Measurements from ENCODE around the gene CYP2C19. TPM values are rescaled to one million over a fixed set of nuclear protein-coding genes. Genes with fewer than 3 reads are reported as not detected.
"Not testable (repeated sequence)": the region's sequence is repeated elsewhere in the genome, so short reads cannot be mapped to it uniquely, and the experiment has no call there.

CYP2C19 gene
- total RNA-seq, 1 experiment from 2014 or later, result not detected

GRCh38 chr10:94851263-94851662 lies 88.8 kb downstream of the CYP2C19 start:
- H3K9me3 ChIP-seq, result no peaks in the 10 kb centered on the region
- DNase-seq, result no peak
- H3K36me3 ChIP-seq, result no peaks in the 10 kb centered on the region
- no peaks in the 10 kb centered on the region for H3K27me3 ChIP-seq
- no peak overlapping the region for H3K4me3 ChIP-seq

- no peaks in the 10 kb centered on the region for H3K27me3 ChIP-seq
These were observed 90.0 kb downstream of the CYP2C19 start for GRCh38 chr10:94852438-94852837.

GRCh38 chr10:94853065-94853464 lies 90.6 kb downstream of the CYP2C19 start:
- Histone ChIP-seq H3K36me3 (no peaks in the 10 kb centered on the region), H3K9me3 (no peaks in the 10 kb centered on the region), H3K4me3 (no peak overlapping the region), H3K27me3 (no peaks in the 10 kb centered on the region)
- DNase-seq, result no peak

More at GRCh38 chr10:94852438-94852837, 90.0 kb downstream of the CYP2C19 start:
- no peak overlapping the region for H3K4me3 ChIP-seq
- no peak for DNase-seq
- no peaks in the 10 kb centered on the region for H3K36me3 ChIP-seq
- no peaks in the 10 kb centered on the region for H3K9me3 ChIP-seq

GRCh38 chr10:94858005-94858404 lies 95.5 kb downstream of the CYP2C19 start:
- no peaks in the 10 kb centered on the region for H3K36me3 ChIP-seq
- H3K9me3 ChIP-seq, result no peaks in the 10 kb centered on the region
- no peaks in the 10 kb centered on the region for H3K27me3 ChIP-seq
- no peak overlapping the region for H3K4me3 ChIP-seq
- no peak for DNase-seq

- no peaks in the 10 kb centered on the region for H3K27me3 ChIP-seq
- DNase-seq, result no peak
- no peak overlapping the region for H3K4me3 ChIP-seq
- no peaks in the 10 kb centered on the region for H3K36me3 ChIP-seq
- H3K9me3 ChIP-seq, result no peaks in the 10 kb centered on the region
These were observed 96.6 kb downstream of the CYP2C19 start for GRCh38 chr10:94859086-94859485.

GRCh38 chr10:94878649-94879048 lies 116.2 kb downstream of the CYP2C19 start:
- H3K4me3 ChIP-seq, result no peak overlapping the region
- no peaks in the 10 kb centered on the region for H3K27me3 ChIP-seq
- no peaks in the 10 kb centered on the region for H3K9me3 ChIP-seq
- no peaks in the 10 kb centered on the region for H3K36me3 ChIP-seq
- no peak for DNase-seq

GRCh38 chr10:94879214-94879613 lies 116.7 kb downstream of the CYP2C19 start:
- no peaks in the 10 kb centered on the region for H3K9me3 ChIP-seq
- H3K36me3 ChIP-seq, result no peaks in the 10 kb centered on the region
- H3K4me3 ChIP-seq, result no peak overlapping the region
- no peaks in the 10 kb centered on the region for H3K27me3 ChIP-seq
- DNase-seq, result no peak

- DNase-seq, result no peak
- Histone ChIP-seq H3K9me3 (no peaks in the 10 kb centered on the region), H3K4me3 (no peak overlapping the region), H3K27me3 (no peaks in the 10 kb centered on the region), H3K36me3 (no peaks in the 10 kb centered on the region)
These were observed 126.6 kb downstream of the CYP2C19 start for GRCh38 chr10:94889123-94889522.

GRCh38 chr10:94890264-94891022 lies 128.0 kb downstream of the CYP2C19 start:
- H3K27me3 ChIP-seq, result no peaks in the 10 kb centered on the region
- no peak for DNase-seq
- H3K4me3 ChIP-seq, result no peak overlapping the region
- H3K36me3 ChIP-seq, result no peaks in the 10 kb centered on the region
- no peaks in the 10 kb centered on the region for H3K9me3 ChIP-seq

- H3K9me3 ChIP-seq, H3K4me3 ChIP-seq, H3K36me3 ChIP-seq, DNase-seq, H3K27me3 ChIP-seq: not testable (repeated sequence)
These were observed 135.9 kb downstream of the CYP2C19 start for GRCh38 chr10:94898414-94898813.

- no peak for DNase-seq
- no peaks in the 10 kb centered on the region for H3K27me3 ChIP-seq
These were observed 139.6 kb downstream of the CYP2C19 start for GRCh38 chr10:94902080-94902479.

GRCh38 chr10:94902570-94902969 lies 140.1 kb downstream of the CYP2C19 start:
- Histone ChIP-seq H3K4me3 (no peak overlapping the region), H3K36me3 (no peaks in the 10 kb centered on the region), H3K9me3 (no peaks in the 10 kb centered on the region), H3K27me3 (no peaks in the 10 kb centered on the region)
- DNase-seq, result no peak

More at GRCh38 chr10:94902080-94902479, 139.6 kb downstream of the CYP2C19 start:
- Histone ChIP-seq H3K36me3 (no peaks in the 10 kb centered on the region), H3K4me3 (no peak overlapping the region), H3K9me3 (no peaks in the 10 kb centered on the region)

Other genes starting within 250 kb of the CYP2C19 start
- gene HELLS, start 216.9 kb upstream of the CYP2C19 start, total RNA-seq (2014; rRNA removed; shearing (Covaris generic); ENCODE audit: low replicate concordance), result 36.9 and 39.1 TPM in 2 replicates
- gene CYP2C18, start 79.0 kb upstream of the CYP2C19 start, total RNA-seq (2014; rRNA removed; shearing (Covaris generic); ENCODE audit: low replicate concordance), result not detected in 2 replicates
- not detected in 2 replicates for gene CYP2C9, start 176.0 kb downstream of the CYP2C19 start, total RNA-seq (2014; rRNA removed; shearing (Covaris generic); ENCODE audit: low replicate concordance)

All from MG63 (cell line).